ENCODE measurements around the gene PDCD11.
"Not testable (repeated sequence)": the region's sequence is repeated elsewhere in the genome, so short reads cannot be mapped to it uniquely, and the experiment has no call there.

The PDCD11 gene, protein sequence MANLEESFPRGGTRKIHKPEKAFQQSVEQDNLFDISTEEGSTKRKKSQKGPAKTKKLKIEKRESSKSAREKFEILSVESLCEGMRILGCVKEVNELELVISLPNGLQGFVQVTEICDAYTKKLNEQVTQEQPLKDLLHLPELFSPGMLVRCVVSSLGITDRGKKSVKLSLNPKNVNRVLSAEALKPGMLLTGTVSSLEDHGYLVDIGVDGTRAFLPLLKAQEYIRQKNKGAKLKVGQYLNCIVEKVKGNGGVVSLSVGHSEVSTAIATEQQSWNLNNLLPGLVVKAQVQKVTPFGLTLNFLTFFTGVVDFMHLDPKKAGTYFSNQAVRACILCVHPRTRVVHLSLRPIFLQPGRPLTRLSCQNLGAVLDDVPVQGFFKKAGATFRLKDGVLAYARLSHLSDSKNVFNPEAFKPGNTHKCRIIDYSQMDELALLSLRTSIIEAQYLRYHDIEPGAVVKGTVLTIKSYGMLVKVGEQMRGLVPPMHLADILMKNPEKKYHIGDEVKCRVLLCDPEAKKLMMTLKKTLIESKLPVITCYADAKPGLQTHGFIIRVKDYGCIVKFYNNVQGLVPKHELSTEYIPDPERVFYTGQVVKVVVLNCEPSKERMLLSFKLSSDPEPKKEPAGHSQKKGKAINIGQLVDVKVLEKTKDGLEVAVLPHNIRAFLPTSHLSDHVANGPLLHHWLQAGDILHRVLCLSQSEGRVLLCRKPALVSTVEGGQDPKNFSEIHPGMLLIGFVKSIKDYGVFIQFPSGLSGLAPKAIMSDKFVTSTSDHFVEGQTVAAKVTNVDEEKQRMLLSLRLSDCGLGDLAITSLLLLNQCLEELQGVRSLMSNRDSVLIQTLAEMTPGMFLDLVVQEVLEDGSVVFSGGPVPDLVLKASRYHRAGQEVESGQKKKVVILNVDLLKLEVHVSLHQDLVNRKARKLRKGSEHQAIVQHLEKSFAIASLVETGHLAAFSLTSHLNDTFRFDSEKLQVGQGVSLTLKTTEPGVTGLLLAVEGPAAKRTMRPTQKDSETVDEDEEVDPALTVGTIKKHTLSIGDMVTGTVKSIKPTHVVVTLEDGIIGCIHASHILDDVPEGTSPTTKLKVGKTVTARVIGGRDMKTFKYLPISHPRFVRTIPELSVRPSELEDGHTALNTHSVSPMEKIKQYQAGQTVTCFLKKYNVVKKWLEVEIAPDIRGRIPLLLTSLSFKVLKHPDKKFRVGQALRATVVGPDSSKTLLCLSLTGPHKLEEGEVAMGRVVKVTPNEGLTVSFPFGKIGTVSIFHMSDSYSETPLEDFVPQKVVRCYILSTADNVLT (N-terminal part only)

DNA sequence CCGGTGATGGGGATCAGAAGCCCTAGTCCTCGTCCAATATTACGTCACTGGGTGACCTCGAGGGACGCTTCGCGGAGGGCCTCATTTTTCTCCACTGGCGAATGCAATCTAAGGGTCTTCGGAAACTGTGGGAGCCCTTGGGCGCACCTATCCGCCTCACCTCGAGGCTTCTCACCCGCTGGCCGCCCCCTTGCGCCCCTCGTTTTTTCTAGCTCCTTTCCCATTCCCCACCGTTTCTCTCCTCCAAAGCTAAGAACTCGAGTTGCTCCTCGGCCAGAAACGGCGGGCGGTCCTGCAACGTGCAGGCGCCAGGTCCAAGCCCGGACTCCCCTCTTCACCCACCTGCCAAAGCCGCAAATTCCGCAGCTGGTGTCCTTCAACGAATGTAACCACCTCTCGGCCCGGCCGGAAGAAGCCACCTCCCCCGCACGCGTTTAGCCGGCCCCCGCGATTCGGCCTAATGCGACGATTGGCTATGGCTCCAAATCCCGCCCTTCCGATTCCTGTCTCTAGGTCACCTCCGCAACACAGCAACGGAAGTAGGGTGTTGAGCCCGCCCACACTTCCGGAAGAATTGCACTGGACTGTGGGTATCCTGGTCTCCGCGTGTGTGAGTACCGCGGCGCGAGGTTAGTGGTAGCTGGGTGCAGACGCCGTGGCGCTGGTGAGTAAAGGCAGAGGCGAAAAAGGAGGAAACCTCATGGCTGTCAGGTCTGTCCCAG lies at the start of gene PDCD11, which contains the start of gene ATP5MK:
TSS of gene PDCD11 (plus strand) at position 560 of the 722 bp plus-strand sequence. CDS start 1,801 bp downstream, outside the sequence.
TSS of gene ATP5MK (minus strand) at position 409 of the 722 bp plus-strand sequence. CDS start 4,018 bp downstream, outside the sequence.
- peak; percentile 97 for DNase-seq

DNA sequence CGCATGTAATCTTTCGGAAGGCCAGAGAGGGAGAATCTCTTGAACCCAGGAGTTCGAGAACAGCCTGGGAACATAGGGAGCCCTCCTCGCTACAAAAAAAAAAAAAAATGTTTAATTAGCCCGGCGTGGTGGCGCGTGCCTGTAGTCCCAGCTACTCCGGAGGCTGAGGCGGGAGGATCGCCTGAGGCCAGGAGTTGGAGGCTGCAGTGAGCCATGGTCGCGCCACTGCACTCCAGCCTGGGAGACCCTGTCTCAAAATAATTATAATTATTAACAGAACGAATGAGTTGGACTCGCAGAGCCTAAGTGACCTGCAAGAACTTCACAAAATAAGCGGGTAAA lies 46.3 kb upstream of the PDCD11 start:
- DNase-seq, result no peak

DNA sequence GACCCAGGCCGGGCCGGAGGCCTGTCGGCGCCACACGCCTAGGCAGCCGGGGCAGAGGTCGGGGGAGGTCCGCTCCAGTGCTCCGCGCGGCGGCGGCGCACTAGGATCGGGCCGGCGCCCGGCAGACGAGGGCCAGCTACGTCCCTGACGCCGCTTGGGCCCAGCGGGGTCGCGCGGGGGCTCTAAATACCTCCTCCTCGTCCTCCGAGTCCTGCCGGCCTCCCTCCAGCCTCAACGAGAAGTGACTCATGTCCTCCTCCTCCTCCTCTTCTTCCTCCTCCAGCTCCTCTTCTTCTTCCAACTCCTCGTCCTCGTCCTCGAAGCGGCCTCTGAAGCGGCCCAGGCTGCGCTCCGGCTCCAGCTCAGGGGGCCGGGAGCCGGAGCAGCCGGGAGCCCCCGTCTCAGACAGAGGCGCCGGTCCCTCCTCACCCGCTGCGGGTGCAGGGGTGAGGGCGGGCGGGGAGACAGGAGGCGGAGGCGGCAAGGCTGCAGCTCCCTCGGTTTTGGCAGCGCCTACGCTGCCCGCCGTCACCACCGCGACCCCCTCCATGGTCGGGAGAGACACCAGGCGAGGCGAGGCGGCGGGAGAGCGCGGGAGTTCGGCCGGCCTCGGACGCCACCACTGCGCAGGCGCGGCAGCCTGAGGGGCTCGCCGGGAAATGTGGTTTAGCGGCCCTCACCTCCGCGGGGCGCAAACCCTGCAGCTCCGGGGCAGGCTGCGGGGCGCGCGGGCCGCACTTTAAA lies 45.7 kb upstream of the PDCD11 start, which contains the start of gene PCGF6:
TSS of gene PCGF6 (minus strand) at position 624 of the 744 bp plus-strand sequence. CDS start at position 550, 74 bp downstream.
- DNase-seq, result peak; percentile 70

DNA sequence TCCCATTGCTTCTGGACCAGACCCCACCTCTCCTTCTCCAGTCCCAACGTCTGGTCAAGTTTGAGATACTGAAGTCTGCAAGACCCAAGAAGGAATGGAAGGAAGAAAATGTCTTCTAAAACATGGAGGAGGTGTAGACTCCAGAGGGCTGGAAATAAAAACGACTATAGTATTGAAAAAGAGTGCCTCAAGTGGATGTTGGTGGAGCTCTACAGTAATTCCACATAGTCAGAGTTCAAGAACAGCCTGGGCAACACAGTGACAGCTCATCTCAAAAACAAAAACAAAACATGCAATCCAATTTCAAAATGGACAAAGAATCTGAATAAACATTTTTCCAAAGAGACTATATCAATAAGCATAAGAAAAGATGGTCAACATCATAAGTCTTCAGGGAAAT lies 43.1 kb upstream of the PDCD11 start:
- no peak for DNase-seq

DNA sequence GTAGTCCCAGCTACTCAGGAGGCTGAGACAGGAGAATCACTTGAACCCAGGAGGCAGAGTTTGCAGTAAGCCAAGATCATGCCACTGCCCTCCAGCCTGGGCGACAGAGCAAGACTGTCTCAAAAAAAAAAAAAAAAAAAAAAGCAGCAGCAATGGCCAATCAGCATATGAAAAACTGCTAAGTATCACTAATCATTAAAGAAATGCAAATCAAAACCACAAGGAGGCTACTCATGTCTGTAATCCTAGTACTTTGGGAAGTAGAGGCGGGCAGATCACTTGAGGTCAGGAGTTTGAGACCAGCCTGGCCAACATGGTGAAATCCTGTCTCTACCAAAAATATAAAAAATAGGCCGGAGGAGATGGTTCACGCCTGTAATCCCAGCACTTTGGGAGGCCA lies 41.9 kb upstream of the PDCD11 start:
- DNase-seq, result not testable (repeated sequence)

DNA sequence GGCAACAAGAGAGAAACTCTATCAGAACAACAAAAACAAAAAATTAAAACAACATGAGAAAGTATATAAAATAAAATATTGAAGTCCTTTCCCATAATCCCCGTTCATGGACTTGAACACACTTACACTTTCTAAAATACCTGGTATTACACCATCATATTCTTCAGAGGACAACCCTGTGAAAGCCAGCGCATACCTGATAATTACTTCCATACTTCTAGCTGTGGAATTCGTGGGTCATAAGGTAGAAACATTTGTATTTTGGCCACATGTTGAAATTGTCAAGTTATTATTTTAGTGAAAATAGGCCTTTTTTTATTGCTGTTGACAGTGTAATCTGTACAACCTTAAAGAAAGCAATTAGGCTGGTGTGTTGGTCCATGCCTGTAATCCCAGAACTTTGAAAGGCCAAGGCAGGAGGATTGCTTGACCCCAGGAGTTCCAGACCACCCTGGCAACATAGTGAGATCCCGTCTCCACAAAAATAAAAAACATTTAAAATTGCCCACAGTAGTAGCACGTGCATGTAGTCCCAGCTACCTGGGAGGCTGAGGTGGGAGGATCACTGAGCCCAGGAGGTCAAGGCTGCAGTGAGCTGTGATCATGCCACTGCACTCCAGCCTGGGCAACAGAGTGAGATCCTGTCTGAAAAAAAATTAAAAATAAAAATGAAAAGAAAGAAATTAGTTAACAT lies 40.4 kb upstream of the PDCD11 start:
- DNase-seq, result no peak

DNA sequence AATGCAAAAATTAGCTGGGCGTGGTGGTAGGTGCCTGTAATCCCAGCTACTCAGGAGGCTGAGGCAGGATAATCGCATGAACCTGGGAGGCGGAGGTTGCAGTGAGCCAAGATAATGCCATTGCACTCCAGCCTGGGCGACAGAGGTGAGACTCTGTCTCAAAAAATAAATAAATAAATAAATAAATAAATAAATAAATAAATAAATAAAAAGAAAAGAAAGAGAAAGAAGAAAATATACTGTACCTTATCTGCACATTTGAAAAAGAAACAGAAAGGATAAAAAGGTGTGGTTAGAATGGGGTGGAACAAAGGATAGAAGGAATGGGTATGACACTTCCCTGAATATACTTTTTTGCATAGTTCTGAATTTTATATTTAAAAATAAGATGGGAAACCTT lies 36.9 kb upstream of the PDCD11 start:
- not testable (repeated sequence) for DNase-seq

DNA sequence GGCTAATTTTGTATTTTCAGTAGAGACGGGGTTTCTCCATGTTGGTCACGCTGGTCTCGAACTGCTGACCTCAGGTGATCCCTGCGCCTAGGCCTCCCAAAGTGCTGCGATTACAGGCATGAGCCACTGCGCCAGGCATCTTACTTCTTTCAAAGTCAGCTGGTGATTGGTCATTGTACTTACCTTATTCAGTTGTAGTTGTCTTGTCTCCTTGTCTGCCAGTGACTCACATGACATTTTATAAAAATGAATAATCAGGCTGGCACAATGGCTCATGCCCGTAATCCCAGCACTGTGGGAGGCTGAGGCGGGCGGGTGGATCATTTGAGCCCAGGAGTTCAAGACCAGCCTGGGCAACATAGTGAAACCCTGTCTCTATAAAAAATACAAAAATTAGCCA lies 35.6 kb upstream of the PDCD11 start:
- peak; percentile 9 for DNase-seq

DNA sequence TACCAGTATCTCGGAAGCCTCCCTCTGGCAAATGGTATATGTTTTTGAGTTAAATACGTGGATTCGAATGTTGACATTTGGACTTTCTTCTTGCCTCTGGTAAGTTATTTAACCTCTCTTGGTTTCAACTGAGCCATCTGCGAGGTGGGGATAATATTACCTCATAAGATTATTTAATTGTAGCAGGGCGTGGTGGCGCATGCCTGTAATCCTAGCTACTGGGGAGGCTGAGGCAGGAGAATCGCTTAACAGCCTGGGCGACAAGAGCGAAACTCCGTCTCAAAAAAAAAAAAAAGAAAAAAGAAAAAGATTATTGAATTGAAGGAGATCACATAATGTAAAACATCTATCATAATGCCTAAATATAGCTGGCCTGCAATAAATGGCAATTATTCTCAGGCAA lies 29.0 kb upstream of the PDCD11 start:
- no peak for DNase-seq

DNA sequence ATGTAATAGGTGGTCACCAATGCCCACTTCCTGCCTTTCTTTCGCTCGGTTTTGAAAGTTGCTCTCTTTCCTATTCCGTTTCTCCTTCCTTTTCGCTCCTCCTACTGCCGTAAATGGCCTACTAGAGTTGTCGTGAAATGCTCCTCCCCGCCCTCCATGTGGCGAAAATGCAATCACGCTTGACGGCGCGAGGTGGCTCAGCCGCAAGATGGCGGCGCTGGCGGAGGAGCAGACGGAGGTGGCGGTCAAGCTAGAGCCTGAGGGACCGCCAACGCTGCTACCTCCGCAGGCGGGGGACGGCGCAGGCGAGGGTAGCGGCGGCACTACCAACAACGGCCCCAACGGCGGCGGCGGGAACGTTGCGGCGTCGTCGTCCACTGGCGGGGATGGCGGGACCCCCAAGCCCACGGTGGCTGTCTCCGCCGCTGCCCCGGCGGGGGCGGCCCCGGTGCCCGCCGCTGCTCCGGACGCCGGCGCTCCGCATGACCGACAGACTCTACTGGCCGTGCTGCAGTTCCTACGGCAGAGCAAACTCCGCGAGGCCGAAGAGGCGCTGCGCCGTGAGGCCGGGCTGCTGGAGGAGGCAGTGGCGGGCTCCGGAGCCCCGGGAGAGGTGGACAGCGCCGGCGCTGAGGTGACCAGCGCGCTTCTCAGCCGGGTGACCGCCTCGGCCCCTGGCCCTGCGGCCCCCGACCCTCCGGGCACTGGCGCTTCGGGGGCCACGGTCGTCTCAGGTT lies 28.5 kb upstream of the PDCD11 start, which contains the start of gene TAF5:
TSS of gene TAF5 (plus strand) at position 195 of the 737 bp plus-strand sequence. CDS start at position 209, 14 bp downstream.
- peak; percentile 93 for DNase-seq

DNA sequence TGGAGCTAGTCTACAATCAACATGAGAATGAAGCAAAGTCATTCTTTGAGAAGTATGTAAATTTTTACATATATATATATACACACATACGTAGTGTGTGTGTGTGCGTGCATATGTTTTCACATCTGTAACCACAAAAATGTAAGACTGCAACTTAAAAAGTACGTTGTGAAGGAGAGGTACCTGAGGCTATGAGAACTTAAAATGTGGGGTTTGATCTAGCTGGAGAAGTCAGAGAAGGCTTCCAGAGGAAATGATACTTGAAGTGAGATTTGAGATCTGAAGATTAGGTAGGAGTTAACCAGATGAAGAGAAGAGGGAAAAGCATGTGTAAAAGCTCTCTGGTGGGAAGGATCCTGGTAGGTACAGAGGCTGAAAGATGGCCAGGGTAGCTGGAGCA lies 22.9 kb upstream of the PDCD11 start:
- DNase-seq, result no peak

DNA sequence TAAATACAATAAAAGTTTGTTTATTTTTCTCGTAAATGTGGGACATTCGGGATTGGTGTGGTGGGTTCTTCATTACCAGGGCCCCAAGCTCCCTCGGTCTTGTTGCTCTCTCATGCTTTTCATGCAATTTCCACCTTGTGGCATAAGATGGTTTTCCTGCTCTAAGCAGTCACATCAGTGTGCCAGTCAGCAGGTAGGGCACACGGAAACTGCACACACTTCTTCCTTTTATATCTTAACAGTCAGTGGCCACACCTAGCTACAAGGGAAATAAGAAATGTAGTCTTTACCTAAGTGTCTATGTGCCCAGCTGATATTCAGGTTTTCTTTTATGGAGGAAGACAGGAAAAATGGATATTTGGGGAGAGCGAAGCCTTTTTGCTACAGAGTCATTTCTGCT lies 22.2 kb upstream of the PDCD11 start:
- no peak for DNase-seq

DNA sequence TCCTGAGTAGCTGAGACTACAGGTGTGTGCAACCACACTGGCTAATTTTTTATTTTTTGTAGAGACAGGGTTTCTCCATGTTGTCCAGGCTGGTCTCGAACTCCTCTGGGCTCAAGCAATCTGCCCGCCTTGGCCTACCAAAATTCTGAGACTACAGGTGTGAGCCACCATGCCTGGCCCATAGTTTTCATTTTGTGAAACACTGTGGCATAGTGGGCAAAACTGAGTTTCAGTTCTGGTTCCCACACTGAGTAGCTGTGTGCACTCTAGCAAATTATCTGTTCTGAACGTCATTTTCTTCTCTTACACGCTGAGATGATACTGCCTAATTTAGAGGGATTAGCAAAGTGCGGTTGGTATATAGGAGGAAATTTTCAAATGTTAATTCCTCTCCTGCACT lies 13.7 kb upstream of the PDCD11 start:
- DNase-seq, result no peak

DNA sequence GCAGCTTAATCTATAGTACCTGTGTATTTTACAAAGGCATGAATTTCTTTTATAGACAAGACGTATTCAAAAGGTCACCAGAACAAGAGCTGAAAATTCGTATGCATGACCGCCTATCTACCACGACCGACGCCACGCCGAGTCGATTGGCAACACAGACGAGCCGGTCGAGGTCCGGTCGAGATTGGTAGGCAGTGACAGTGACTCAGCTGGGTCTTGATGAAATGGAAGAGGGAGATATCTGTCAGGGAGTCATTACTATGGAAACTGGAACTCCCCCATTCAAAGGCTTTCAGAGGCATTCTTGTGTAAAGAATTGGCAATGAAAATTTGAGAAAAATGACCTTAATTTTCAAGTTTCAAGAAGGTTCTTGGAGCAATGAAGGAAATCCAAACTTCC lies 2.2 kb upstream of the PDCD11 start:
- no peak for DNase-seq

DNA sequence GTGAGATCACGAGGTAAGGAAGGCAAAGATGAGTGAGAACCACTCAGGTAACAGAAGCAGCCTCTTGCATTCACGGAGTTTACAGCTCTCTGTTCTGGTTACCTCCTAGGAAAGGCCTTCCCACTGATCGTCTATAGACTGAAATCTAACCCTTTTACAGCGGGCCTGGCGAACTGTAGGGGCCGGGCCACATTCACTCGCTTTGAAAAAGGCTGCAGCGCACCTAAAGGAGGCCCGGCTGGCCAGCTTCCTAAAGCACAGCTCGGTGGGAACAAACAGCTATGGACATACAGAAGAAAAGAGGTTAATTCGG lies 716 bp upstream of the PDCD11 start:
- peak; percentile 2 for DNase-seq

DNA sequence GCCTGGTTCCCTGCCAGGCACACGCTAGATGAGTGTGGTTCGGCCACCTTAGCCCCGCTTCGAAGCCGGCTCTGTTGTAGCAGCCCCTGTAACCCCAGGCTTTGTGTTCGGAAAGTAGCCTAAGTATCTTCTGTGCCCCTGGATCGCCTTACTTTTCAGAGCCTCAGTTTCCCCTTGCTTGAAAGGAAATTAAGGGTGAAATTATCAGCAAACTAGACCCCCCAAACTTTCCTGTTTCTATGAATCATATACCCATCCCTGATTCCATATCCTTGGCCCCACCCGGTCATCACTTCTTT lies 312 bp downstream of the PDCD11 start:
- no peak for DNase-seq

DNA sequence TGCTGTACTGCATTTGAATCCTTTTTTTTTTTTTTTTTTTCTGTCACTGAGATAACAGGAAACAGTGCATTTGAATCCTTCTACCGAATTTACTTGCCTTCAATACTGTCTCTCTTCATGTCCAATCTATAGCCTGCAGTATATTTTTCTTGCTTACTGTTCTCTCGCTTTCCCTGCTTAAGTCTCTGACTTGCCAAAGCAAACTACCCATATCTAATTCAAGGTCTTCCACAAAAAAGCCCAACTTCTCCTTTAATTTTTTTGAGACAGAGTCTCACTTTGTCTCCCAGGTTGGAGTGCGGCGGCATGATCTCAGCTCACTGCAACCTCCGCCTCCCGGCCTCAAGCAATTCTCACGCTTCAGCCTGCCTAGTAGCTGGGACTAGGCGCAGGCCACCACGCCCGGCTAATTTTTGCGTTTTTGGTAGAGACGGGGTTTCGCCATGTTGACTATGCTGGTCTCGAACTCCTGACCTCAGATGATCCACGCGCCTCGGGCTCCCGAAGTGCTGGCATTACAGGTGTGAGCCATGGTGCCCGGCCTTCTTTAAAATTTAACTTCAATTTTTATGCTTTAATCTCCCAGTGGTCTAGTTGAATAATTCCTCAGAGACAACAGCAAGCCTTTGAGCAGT lies 882 bp downstream of the PDCD11 start:
- no peak for DNase-seq

DNA sequence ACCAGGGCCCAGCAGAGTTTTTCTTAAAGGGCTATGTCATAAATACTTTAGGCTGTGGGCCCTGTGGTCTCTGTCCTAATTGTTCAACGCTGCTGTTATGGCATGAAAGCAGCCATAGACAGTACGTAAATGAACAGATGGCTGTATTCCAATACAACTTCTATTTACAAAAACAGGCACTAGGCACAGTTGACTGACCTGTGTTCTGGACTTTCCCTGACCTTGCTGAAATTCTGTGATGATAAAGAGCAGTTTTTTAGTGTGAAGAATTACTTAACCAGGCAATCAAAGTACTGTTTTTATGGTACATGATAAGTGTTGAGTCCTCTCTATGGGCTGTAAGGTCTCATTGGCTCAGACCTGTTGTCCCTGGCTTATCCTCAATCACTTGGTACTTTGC lies 17.1 kb downstream of the PDCD11 start:
- no peak for DNase-seq

DNA sequence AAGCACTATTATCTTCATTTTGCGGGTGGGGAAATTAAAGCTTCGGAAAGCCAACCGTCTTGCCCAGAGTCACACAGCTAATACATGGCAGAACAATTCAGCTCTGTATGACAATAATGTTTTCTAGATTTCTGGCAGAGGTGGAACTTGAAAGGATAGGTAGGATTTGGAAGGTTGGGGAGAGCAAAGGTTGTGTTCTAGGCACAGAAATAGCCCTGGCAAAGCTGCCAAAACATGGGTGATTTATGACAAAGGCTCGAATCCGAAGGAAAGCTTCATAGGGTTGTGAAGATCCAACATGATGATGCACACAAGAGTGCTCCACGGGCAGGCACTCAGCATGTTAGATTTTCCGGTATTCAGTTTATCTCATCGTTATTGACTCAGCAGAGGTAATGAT lies 19.2 kb downstream of the PDCD11 start:
- DNase-seq, result no peak
